Loucy (cell line): ENCODE measurements around the gene ABCC4.

ENCODE experiments used
- H2AFZ ChIP-seq: fragments of 200-600 bp; sonication (generic); 2 replicates; pipeline ENCODE4 v1.6.0; 2016; ENCODE audit warnings: antibody characterized with exemption, mild to moderate bottlenecking, low read length, moderate library complexity
- H3F3A ChIP-seq: fragments of 200-600 bp; 2 replicates; pipeline ENCODE4 v1.6.0; 2016; ENCODE audit warnings: antibody characterized with exemption, low read depth, mild to moderate bottlenecking
- H3K27me3 ChIP-seq: fragments of 200-600 bp; sonication (generic); 2 replicates; pipeline ENCODE4 v1.6.1; 2014; ENCODE audit warnings: low read length, mild to moderate bottlenecking; ENCODE audit not compliant: insufficient read depth, poor library complexity, severe bottlenecking
- H3K36me3 ChIP-seq: fragments of 200-600 bp; sonication (generic); 2 replicates; pipeline ENCODE4 v1.6.1; 2016; ENCODE audit warnings: low read length; ENCODE audit not compliant: insufficient read depth
- H3K4me1 ChIP-seq: fragments of 200-600 bp; sonication (generic); 2 replicates; pipeline ENCODE4 v1.5.1; 2014; ENCODE audit warnings: low read length, mild to moderate bottlenecking; ENCODE audit not compliant: insufficient read depth, poor library complexity, severe bottlenecking
- H3K4me2 ChIP-seq: fragments of 200-600 bp; sonication (generic); 2 replicates; pipeline ENCODE4 v1.6.0; 2014; ENCODE audit warnings: antibody characterized with exemption, low read length, low read depth, mild to moderate bottlenecking; ENCODE audit not compliant: poor library complexity, severe bottlenecking
- H3K4me3 ChIP-seq: fragments of 200-600 bp; sonication (generic); 2 replicates; pipeline ENCODE4 v1.5.1; 2014; ENCODE audit warnings: low read length, mild to moderate bottlenecking, mixed read lengths; ENCODE audit not compliant: poor library complexity, severe bottlenecking
- H3K79me2 ChIP-seq: fragments of 200-600 bp; sonication (generic); 2 replicates; pipeline ENCODE4 v1.6.1; 2014; ENCODE audit warnings: low read length; ENCODE audit not compliant: insufficient read depth
- H3K9ac ChIP-seq: fragments of 200-600 bp; sonication (generic); 2 replicates; pipeline ENCODE4 v1.6.0; 2014; ENCODE audit warnings: mild to moderate bottlenecking, low read depth, low read length, moderate library complexity; ENCODE audit not compliant: poor library complexity, severe bottlenecking
- H3K9me2 ChIP-seq: fragments of 200-600 bp; sonication (generic); replicated peaks from 2 replicates; pipeline ENCODE4 v1.6.1; 2016; ENCODE audit warnings: low read depth, low read length, mixed read lengths
- H3K9me3 ChIP-seq: fragments of 200-600 bp; sonication (generic); 2 replicates; pipeline ENCODE4 v1.6.1; 2014; ENCODE audit warnings: mild to moderate bottlenecking, antibody characterized with exemption, low read length, low read depth; ENCODE audit not compliant: insufficient read depth
- H4K20me1 ChIP-seq: fragments of 200-600 bp; sonication (generic); 2 replicates; pipeline ENCODE4 v1.6.0; 2014; ENCODE audit warnings: antibody characterized with exemption, low read length, mild to moderate bottlenecking; ENCODE audit not compliant: insufficient read depth, poor library complexity, severe bottlenecking
- EZH2phosphoT487 ChIP-seq: fragments of 200-600 bp; IDR thresholded peaks from 2 replicates; pipeline ENCODE4 v1.6.1; 2018; ENCODE audit warnings: antibody characterized with exemption, mild to moderate bottlenecking, moderate library complexity, borderline replicate concordance
- TF ChIP-seq, protein P1 (sequence below): fragments of 200-600 bp; sonication (generic); conservative IDR thresholded peaks from 2 replicates; pipeline ENCODE4 v1.5.1; 2014; ENCODE audit warnings: mild to moderate bottlenecking, antibody characterized with exemption, low read length

The ABCC4 gene

DNA sequence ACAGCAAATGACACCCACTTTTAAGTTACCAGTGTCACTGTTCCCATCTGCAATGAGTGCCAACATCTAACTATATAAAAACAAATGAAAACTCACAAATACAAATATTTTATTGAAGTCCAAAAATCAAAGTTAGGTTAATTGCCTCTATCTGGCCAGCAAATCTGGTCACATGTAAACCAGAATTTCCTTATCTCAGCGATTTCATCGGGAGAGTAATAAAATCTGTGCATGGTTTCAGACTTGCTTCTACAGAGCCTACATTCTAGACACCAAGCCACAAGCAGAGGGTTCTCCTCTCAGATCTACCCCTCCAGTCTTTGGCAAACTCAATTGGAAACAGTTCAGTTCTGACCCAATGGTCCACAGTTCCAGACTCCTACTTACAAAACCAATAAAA is 189.6 kb downstream of the ABCC4 start:
- H3K36me3 ChIP-seq, result no peaks in the 10 kb centered on the region
- H2AFZ ChIP-seq, result no peak overlapping the region
- no peaks in the 10 kb centered on the region for H3F3A ChIP-seq
- 0 out of 2 replicates have a peak, but pooled peaks cover 5% of the 10 kb centered on the region for H3K9me3 ChIP-seq
- TF ChIP-seq, protein P1, sequence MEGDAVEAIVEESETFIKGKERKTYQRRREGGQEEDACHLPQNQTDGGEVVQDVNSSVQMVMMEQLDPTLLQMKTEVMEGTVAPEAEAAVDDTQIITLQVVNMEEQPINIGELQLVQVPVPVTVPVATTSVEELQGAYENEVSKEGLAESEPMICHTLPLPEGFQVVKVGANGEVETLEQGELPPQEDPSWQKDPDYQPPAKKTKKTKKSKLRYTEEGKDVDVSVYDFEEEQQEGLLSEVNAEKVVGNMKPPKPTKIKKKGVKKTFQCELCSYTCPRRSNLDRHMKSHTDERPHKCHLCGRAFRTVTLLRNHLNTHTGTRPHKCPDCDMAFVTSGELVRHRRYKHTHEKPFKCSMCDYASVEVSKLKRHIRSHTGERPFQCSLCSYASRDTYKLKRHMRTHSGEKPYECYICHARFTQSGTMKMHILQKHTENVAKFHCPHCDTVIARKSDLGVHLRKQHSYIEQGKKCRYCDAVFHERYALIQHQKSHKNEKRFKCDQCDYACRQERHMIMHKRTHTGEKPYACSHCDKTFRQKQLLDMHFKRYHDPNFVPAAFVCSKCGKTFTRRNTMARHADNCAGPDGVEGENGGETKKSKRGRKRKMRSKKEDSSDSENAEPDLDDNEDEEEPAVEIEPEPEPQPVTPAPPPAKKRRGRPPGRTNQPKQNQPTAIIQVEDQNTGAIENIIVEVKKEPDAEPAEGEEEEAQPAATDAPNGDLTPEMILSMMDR, result no peak
- no peak for TF ChIP-seq EZH2phosphoT487
- H3K9ac ChIP-seq, result no peak overlapping the region
- H3K4me2 ChIP-seq, result no peak overlapping the region
- H3K9me2 ChIP-seq, result no peaks in the 10 kb centered on the region
- no peak overlapping the region for H3K4me3 ChIP-seq
- no peaks in the 10 kb centered on the region for H3K27me3 ChIP-seq
- H3K79me2 ChIP-seq, result no peaks in the 10 kb centered on the region
- H4K20me1 ChIP-seq, result no peaks in the 10 kb centered on the region
- H3K4me1 ChIP-seq, result peaks cover 2% of the 10 kb centered on the region

DNA sequence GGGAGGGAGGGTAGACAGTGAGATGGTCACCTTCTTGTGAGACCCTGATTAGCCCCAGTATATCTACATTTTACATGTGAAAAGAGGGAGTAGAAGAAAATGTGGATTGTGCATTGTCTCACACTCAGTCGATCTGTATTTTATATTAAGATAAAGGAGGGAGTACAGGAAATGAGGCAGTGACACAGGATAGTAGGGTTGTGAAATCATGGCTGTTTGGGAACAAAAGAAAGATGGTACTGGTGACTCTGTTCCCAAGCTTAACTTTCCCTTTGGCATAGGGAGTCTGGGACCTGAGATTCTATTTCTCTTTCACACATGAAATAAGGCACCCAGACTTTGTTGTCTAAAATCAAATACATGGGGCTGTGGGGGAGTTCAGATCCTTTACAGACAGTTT is 194.7 kb downstream of the ABCC4 start:
- TF ChIP-seq EZH2phosphoT487, result no peak
- TF ChIP-seq, protein P1, result no peak
- Histone ChIP-seq H3K4me2 (no peak overlapping the region), H3K9ac (no peak overlapping the region), H2AFZ (no peak overlapping the region), H3K4me1 (no peaks in the 10 kb centered on the region), H4K20me1 (no peaks in the 10 kb centered on the region), H3K4me3 (no peak overlapping the region), H3K9me3 (0 out of 2 replicates have a peak, but pooled peaks cover 5% of the 10 kb centered on the region), H3F3A (no peaks in the 10 kb centered on the region), H3K79me2 (no peaks in the 10 kb centered on the region), H3K9me2 (no peaks in the 10 kb centered on the region), H3K36me3 (no peaks in the 10 kb centered on the region), H3K27me3 (no peaks in the 10 kb centered on the region)

DNA sequence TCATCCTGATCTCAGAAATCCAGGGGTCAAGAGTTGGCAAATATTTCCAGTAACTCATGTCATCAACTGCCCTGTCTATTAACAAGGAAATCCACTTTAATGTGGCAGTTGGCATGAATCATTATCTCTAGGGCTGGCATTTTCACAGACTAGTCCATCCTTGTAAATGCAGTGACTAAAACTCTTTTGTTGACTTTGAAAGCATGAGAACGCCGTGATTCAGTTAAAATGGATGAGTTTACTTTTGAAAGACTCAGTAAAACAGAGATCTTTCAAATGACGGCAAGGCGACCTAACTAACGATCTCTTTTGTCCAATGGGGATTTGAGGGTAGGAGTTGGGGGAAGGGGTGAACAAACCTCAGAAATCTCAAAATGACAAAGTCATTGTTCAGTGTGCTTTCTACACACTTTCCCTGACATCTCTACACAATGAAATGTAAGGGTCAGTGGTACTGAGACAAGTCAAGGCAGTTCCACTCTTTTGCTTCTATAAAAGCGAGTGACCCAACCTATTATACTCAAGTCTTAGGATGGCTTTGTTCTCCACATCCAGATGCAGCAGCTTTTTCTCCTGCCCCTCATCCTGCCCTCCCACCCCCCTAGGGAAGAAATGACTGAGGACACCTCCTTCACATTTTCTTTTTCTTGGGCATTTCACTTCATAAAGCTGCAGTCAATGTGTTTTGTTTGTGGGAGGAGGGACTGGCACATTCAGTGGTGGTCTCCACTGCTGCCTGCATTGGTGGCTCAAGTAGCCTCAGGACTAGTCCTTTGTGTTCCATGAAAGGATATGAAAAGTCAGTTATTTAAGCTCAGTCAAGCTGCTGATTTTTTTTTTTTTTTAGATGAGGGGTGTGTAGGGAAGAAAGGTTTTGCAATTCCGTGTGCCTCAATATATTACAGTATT is 200.5 kb downstream of the ABCC4 start:
- Histone ChIP-seq H3K9me2 (no peaks in the 10 kb centered on the region), H2AFZ (no peak overlapping the region), H3K36me3 (no peaks in the 10 kb centered on the region), H3K9me3 (no peaks in the 10 kb centered on the region), H3F3A (no peaks in the 10 kb centered on the region), H3K4me3 (no peak overlapping the region), H3K4me1 (no peaks in the 10 kb centered on the region), H3K9ac (no peak overlapping the region), H3K4me2 (no peak overlapping the region), H3K27me3 (no peaks in the 10 kb centered on the region), H3K79me2 (no peaks in the 10 kb centered on the region), H4K20me1 (no peaks in the 10 kb centered on the region)
- TF ChIP-seq EZH2phosphoT487, result no peak
- TF ChIP-seq, protein P1, result no peak
